RWPE2 (cell line): ENCODE results near the gene KLHDC1.

ENCODE experiments used
- ATAC-seq: fragments of 200-7000 bp; cut with Tn5 transposase; 3 replicates; pipeline ENCODE4 v1.9.1; 2021; ENCODE audit warnings: low read depth
- DNase-seq: peaks from one replicate; pipeline ENCODE4 v3.0.0-alpha.2; 2020; ENCODE audit warnings: low spot score
- H3K27ac ChIP-seq: fragments of 450-650 bp; 2 replicates; pipeline ENCODE4 v1.5.1; 2017; ENCODE audit warnings: mild to moderate bottlenecking; ENCODE audit not compliant: poor library complexity, severe bottlenecking
- H3K27me3 ChIP-seq: fragments of 250-450 bp; sonication (Bioruptor Pico); 2 replicates; pipeline ENCODE4 v1.5.1; 2021; ENCODE audit warnings: mild to moderate bottlenecking, moderate library complexity; ENCODE audit not compliant: insufficient read depth, poor library complexity, severe bottlenecking
- H3K36me3 ChIP-seq: fragments of 250-450 bp; sonication (Bioruptor Pico); 2 replicates; pipeline ENCODE4 v1.5.1; 2020; ENCODE audit warnings: low read depth, mild to moderate bottlenecking, moderate library complexity
- H3K4me1 ChIP-seq: fragments of 250-450 bp; sonication (Bioruptor Pico); 2 replicates; pipeline ENCODE4 v1.5.1; 2021; ENCODE audit warnings: mild to moderate bottlenecking, moderate library complexity; ENCODE audit not compliant: insufficient read depth, poor library complexity, severe bottlenecking
- H3K4me3 ChIP-seq: fragments of 250-450 bp; sonication (Bioruptor Pico); 2 replicates; pipeline ENCODE4 v1.5.1; 2021; ENCODE audit warnings: mild to moderate bottlenecking, moderate library complexity; ENCODE audit not compliant: severe bottlenecking
- H3K9me3 ChIP-seq: fragments of 250-450 bp; sonication (Bioruptor Pico); 2 replicates; pipeline ENCODE4 v1.5.1; 2021; ENCODE audit warnings: mild to moderate bottlenecking, moderate library complexity; ENCODE audit not compliant: severe bottlenecking
- TF ChIP-seq, protein P1 (sequence below): fragments of 450-650 bp; IDR thresholded peaks from one replicate; pipeline ENCODE4 v1.5.1; 2017; ENCODE audit warnings: mild to moderate bottlenecking, moderate library complexity; ENCODE audit not compliant: poor library complexity, severe bottlenecking

The KLHDC1 gene

GRCh38 chr14:49767571-49768300 lies 74.8 kb downstream of the KLHDC1 start, which contains the start of gene KLHDC2:
Gene KLHDC2 (plus strand): TSS chr14:49768153. CDS start chr14:49768469, 316 bp downstream.
- peak within 1 kb of the TSS; percentile 79 for H3K27ac ChIP-seq
- no peaks in the 10 kb centered on the region for H3K27me3 ChIP-seq
- peak within 1 kb of the TSS; percentile 68 for H3K4me3 ChIP-seq
- no peaks in the 10 kb centered on the region for H3K9me3 ChIP-seq
- peaks cover 15% of the 10 kb centered on the region for H3K36me3 ChIP-seq
- DNase-seq (peak; percentile 90), ATAC-seq (peak; percentile 85)
- TF ChIP-seq, protein P1, sequence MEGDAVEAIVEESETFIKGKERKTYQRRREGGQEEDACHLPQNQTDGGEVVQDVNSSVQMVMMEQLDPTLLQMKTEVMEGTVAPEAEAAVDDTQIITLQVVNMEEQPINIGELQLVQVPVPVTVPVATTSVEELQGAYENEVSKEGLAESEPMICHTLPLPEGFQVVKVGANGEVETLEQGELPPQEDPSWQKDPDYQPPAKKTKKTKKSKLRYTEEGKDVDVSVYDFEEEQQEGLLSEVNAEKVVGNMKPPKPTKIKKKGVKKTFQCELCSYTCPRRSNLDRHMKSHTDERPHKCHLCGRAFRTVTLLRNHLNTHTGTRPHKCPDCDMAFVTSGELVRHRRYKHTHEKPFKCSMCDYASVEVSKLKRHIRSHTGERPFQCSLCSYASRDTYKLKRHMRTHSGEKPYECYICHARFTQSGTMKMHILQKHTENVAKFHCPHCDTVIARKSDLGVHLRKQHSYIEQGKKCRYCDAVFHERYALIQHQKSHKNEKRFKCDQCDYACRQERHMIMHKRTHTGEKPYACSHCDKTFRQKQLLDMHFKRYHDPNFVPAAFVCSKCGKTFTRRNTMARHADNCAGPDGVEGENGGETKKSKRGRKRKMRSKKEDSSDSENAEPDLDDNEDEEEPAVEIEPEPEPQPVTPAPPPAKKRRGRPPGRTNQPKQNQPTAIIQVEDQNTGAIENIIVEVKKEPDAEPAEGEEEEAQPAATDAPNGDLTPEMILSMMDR, result peak; percentile 97
- peaks cover 4% of the 10 kb centered on the region for H3K4me1 ChIP-seq

- TF ChIP-seq, protein P1, result no peak
- no peaks in the 10 kb centered on the region for H3K9me3 ChIP-seq
- H3K27me3 ChIP-seq, result no peaks in the 10 kb centered on the region
- peak; percentile 41 for ATAC-seq
- H3K27ac ChIP-seq, result peak overlapping the region; percentile 79
- peak; percentile 70 for DNase-seq
- peak overlapping the region; percentile 68 for H3K4me3 ChIP-seq
- H3K4me1 ChIP-seq, result peaks cover 4% of the 10 kb centered on the region
- peaks cover 18% of the 10 kb centered on the region for H3K36me3 ChIP-seq
Observed at GRCh38 chr14:49768301-49769121, 75.6 kb downstream of the KLHDC1 start.

DNA sequence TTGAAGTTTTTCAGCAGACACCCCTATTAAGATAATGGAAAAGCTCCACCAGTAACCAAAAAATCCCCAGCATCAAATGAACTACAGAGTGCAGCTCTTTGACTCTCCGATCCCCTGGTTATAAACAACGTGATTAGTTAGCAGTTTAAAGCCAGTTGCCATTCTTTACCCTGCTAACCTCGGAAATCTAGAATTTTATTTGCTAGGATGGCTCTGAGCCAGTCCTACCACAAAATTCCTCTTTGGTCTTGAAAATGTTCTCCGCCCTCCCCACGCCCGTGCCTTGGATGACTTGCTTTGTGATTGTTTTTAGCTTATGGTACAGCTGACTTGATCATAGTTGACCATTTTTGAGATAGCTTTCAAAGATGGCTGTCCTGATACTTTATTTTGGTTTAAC lies 76.3 kb downstream of the KLHDC1 start:
- H3K9me3 ChIP-seq, result no peaks in the 10 kb centered on the region
- TF ChIP-seq, protein P1, result no peak
- peaks cover 24% of the 10 kb centered on the region for H3K36me3 ChIP-seq
- H3K4me1 ChIP-seq, result peaks cover 4% of the 10 kb centered on the region
- peak overlapping the region; percentile 68 for H3K4me3 ChIP-seq
- H3K27ac ChIP-seq, result peak overlapping the region; percentile 79
- ATAC-seq (peak; percentile 2; the same call in 1 of the 3 replicates), DNase-seq (no peak)
- no peaks in the 10 kb centered on the region for H3K27me3 ChIP-seq

DNA sequence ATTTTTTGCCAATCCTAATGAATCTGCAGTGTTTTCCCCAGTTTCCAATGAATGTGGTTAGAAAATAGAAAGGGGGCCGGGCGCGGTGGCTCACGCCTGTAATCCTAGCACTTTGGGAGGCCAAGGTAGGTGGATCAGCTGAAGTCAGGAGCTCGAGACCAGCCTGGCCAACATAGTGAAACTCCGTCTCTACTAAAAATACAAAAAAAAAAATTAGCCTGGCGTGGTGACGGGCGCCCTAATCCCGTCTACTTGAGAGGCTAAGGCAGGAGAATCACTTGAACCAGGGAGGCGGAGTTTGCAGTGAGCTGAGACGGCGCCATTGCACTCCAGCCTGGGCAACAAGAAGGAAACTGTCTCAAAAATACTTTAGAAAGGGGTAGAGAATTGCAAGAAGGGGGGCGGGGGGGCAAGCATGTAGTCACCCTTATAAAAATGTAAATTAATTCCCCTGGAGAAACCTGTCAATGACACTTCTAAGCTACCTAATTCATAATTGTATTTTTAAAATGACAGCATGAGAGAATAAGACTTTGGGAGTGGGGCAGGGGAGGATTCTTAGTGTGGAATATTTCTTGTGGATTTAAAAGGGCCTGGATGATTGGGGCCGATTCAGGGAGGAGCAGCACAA lies 76.8 kb downstream of the KLHDC1 start:
- Histone ChIP-seq H3K9me3 (no peaks in the 10 kb centered on the region), H3K4me3 (peak overlapping the region; percentile 68), H3K4me1 (peaks cover 4% of the 10 kb centered on the region), H3K27ac (peak overlapping the region; percentile 79), H3K36me3 (peaks cover 29% of the 10 kb centered on the region), H3K27me3 (no peaks in the 10 kb centered on the region)
- TF ChIP-seq, protein P1, result no peak
- DNase-seq (no peak), ATAC-seq (no peak)
